CD4-positive, alpha-beta T cell (primary cell): ENCODE results near the gene ICE2. TPM values are rescaled to one million over a fixed set of nuclear protein-coding genes. Genes with fewer than 3 reads are reported as not detected.

ENCODE experiments used
- ATAC-seq: fragments of 200-7000 bp; cut with Tn5 transposase; one replicate; pipeline ENCODE4 v1.10.0; 2022; ENCODE audit warnings: mild to moderate bottlenecking; ENCODE audit not compliant: poor library complexity
- CTCF ChIA-PET: fragments of 350-600 bp; sonication (Branson Sonifier 250); formaldehyde crosslinking; loops from one replicate; lab custom pipeline; 2021; ENCODE audit warnings: antibody characterized with exemption, inconsistent platforms; lab: Charles Lee
- POLR2A ChIA-PET: fragments of 350-600 bp; sonication (Branson Sonifier 250); formaldehyde crosslinking; loops from one replicate; lab custom pipeline; 2021; ENCODE audit warnings: antibody characterized with exemption, inconsistent platforms; lab: Charles Lee
- DNase-seq, 14 experiments: peaks; one replicate each; pipeline ENCODE4 v3.0.0-alpha.2; 2013 to 2020; ENCODE audit warnings: mixed read lengths in 2 of 14
- H3K27ac ChIP-seq, 2 donors: one replicate each; pipeline versions ENCODE4 v1.5.1 to v1.7.0; 2013; ENCODE audit warnings: low read length in 2 of 2, low read depth in 1 of 2, mild to moderate bottlenecking in 1 of 2
- H3K27me3 ChIP-seq, 2 experiments: 1 replicate in 1 of 2; 2 replicates in 1 of 2; pipeline versions ENCODE4 v1.6.1 to v1.7.0; 2013; ENCODE audit warnings: low read length in 2 of 2, control low read depth in 1 of 2, mild to moderate bottlenecking in 1 of 2, moderate library complexity in 1 of 2; ENCODE audit not compliant: insufficient read depth in 2 of 2, control insufficient read depth in 1 of 2
- H3K36me3 ChIP-seq: one replicate; pipeline ENCODE4 v1.6.1; 2013; ENCODE audit warnings: low read length, control low read depth; ENCODE audit not compliant: insufficient read depth
- H3K4me1 ChIP-seq: one replicate; pipeline ENCODE4 v1.6.1; 2013; ENCODE audit warnings: low read length, control low read depth; ENCODE audit not compliant: insufficient read depth
- H3K4me3 ChIP-seq: one replicate; pipeline ENCODE4 v1.5.1; 2013; ENCODE audit warnings: mild to moderate bottlenecking, low read length, moderate library complexity
- H3K9me3 ChIP-seq, 2 experiments: 1 replicate in 1 of 2; 2 replicates in 1 of 2; pipeline versions ENCODE4 v1.6.1 to v1.7.0; 2013; ENCODE audit warnings: low read length in 2 of 2, mild to moderate bottlenecking in 2 of 2, control low read depth in 1 of 2, moderate library complexity in 1 of 2; ENCODE audit not compliant: control insufficient read depth in 1 of 2, insufficient read depth in 1 of 2
- H3K27ac Mint-ChIP-seq: one replicate; pipeline ENCODE4 v1.8.0; 2020; ENCODE audit warnings: mixed read lengths
- H3K27me3 Mint-ChIP-seq: one replicate; pipeline ENCODE4 v1.8.0; 2021; ENCODE audit warnings: mixed read lengths
- H3K36me3 Mint-ChIP-seq: one replicate; pipeline ENCODE4 v1.8.0; 2021; ENCODE audit warnings: low read depth, mixed read lengths
- H3K4me1 Mint-ChIP-seq: one replicate; pipeline ENCODE4 v1.8.0; 2021; ENCODE audit warnings: low read depth, mixed read lengths
- H3K4me3 Mint-ChIP-seq: one replicate; pipeline ENCODE4 v1.8.0; 2020; ENCODE audit warnings: mild to moderate bottlenecking, mixed read lengths
- H3K9me3 Mint-ChIP-seq: one replicate; pipeline ENCODE4 v1.8.0; 2020; ENCODE audit warnings: mixed read lengths
- intact Hi-C, 2 experiments: fragments of 100-400 bp; cut with DNase I in 1 of 2; cut with micrococcal nuclease in 1 of 2; formaldehyde crosslinking; loops; one replicate each; pipeline versions ENCODE4 v1.15.1 to v1.9.0; 2023 to 2025; cut with DNase I, micrococcal nuclease
- total RNA-seq, 174 experiments: library from RNA in 2 of 174; stranded (reverse) in 2 of 174; gene quantifications; one replicate each; pipeline ENCODE4 v1.2.3 and lab custom pipeline; 2021 to 2026
- TF ChIP-seq, protein P1 (sequence below): fragments of 200-600 bp; IDR thresholded peaks from one replicate; pipeline ENCODE4 v1.8.0; 2022; ENCODE audit warnings: antibody characterized with exemption, mild to moderate bottlenecking

The ICE2 gene
- total RNA-seq, 2 experiments from 2014 or later, result 20.4 to 23.4 TPM

DNA sequence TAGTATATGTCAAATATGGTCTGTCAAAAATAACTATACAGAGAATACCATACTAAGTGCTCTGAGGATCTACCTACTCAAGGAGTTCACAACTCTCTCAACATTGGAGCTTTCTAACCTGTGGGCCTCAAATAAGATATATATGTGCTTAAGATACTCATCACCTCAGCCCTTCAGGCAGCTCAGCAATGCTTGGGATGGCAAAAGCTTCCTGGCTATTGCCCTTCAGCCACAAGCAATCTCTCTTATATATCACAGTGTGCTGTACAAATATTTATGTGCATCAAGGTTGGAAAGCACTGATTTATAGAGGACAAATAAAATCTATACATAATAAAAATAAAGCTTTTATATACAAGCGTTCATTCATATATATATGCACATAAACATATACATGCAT lies 40.3 kb downstream of the ICE2 start:
- Mint-ChIP-seq H3K4me3 (no peak overlapping the region), H3K27ac (no peak overlapping the region), H3K36me3 (peaks cover 66% of the 10 kb centered on the region), H3K9me3 (no peaks in the 10 kb centered on the region), H3K27me3 (no peaks in the 10 kb centered on the region), H3K4me1 (peaks cover 4% of the 10 kb centered on the region)
- TF ChIP-seq, protein P1, sequence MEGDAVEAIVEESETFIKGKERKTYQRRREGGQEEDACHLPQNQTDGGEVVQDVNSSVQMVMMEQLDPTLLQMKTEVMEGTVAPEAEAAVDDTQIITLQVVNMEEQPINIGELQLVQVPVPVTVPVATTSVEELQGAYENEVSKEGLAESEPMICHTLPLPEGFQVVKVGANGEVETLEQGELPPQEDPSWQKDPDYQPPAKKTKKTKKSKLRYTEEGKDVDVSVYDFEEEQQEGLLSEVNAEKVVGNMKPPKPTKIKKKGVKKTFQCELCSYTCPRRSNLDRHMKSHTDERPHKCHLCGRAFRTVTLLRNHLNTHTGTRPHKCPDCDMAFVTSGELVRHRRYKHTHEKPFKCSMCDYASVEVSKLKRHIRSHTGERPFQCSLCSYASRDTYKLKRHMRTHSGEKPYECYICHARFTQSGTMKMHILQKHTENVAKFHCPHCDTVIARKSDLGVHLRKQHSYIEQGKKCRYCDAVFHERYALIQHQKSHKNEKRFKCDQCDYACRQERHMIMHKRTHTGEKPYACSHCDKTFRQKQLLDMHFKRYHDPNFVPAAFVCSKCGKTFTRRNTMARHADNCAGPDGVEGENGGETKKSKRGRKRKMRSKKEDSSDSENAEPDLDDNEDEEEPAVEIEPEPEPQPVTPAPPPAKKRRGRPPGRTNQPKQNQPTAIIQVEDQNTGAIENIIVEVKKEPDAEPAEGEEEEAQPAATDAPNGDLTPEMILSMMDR, result no peak
- intact Hi-C loops, result no loop called here
- Histone ChIP-seq H3K9me3 (no peaks in the 10 kb centered on the region), H3K27me3 (no peaks in the 10 kb centered on the region), H3K36me3 (peaks cover 34% of the 10 kb centered on the region), H3K4me3 (no peak overlapping the region), H3K27ac (no peak overlapping the region), H3K4me1 (no peaks in the 10 kb centered on the region)
- ChIA-PET POLR2A (no interaction called here), CTCF (no interaction called here)
- DNase-seq (no peak), ATAC-seq (no peak)

DNA sequence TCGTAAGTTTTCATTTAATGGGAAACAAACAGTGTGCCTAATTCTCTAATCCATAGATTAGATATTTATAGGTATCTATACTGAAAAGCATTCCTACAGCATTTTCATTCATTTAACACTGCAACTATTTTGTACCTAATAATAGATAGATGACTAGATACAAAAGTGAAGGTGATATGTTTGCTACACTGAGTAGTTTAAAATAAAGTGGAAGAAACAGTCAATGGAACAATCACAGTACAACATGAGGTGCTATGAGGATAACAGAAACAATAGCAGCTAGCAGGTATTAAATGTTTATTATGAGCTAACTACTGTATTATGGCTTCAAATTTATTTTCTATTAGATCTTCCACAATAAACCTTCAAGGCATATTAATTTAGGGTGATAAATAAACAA lies 50.0 kb downstream of the ICE2 start:
- H3K4me3 Mint-ChIP-seq, result no peak overlapping the region
- peaks cover 6% of the 10 kb centered on the region for H3K4me1 Mint-ChIP-seq
- H3K4me1 ChIP-seq, result no peaks in the 10 kb centered on the region
- peaks cover 77% of the 10 kb centered on the region for H3K36me3 Mint-ChIP-seq
- H3K36me3 ChIP-seq, result peaks cover 28% of the 10 kb centered on the region
- intact Hi-C loops, result loop anchor here in 1 of 2 experiments (5.0 kb wide), 1 partner anchor 57 kb away; no protein-coding TSS in a partner anchor
- H3K27me3 ChIP-seq, result no peaks in the 10 kb centered on the region
- POLR2A ChIA-PET, result no interaction called here
- no peak overlapping the region for H3K27ac Mint-ChIP-seq
- no peaks in the 10 kb centered on the region for H3K9me3 ChIP-seq
- no peaks in the 10 kb centered on the region for H3K27me3 Mint-ChIP-seq
- TF ChIP-seq, protein P1, result no peak
- no peaks in the 10 kb centered on the region for H3K9me3 Mint-ChIP-seq
- no peak overlapping the region for H3K4me3 ChIP-seq
- no peak for ATAC-seq
- DNase-seq, result no peak
- CTCF ChIA-PET, result no interaction called here
- no peak overlapping the region for H3K27ac ChIP-seq

DNA sequence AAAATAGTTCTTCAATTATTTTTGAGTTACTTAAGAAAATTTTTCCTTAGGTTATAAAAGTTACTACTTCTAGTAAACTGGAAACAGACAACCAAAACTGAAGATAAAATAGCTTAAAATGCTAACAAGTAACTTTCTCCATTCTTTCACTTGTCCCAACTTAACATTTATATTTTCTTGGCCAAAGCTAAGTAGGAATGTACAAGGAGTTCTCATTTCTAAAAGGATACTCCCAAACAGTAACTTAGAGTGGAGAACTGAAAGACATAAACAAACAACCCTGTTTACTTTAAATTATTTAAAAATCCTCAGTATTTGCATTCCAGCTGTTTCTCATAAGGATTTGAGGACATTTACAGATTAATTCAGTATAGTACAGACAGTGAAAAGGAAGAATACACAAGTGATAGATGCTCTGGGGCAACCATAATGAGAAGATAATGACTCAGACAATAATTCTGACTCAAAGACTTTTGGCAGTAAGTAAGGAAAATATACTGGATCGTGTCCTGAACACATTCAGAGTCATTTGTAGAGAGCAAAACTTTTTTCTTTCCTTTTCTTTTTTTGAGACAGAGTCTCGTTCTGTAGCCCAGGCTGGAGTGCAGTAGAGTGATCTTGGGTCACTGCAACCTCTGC lies 52.0 kb downstream of the ICE2 start:
- no peak overlapping the region for H3K4me3 Mint-ChIP-seq
- Histone ChIP-seq H3K27ac (no peak overlapping the region), H3K9me3 (no peaks in the 10 kb centered on the region), H3K4me1 (no peaks in the 10 kb centered on the region), H3K27me3 (no peaks in the 10 kb centered on the region), H3K4me3 (no peak overlapping the region), H3K36me3 (peaks cover 25% of the 10 kb centered on the region)
- H3K36me3 Mint-ChIP-seq, result peaks cover 79% of the 10 kb centered on the region
- ATAC-seq (no peak), DNase-seq (no peak)
- intact Hi-C loops, result loop anchor here in 1 of 2 experiments (5.0 kb wide), 1 partner anchor 55 kb away; no protein-coding TSS in a partner anchor
- H3K9me3 Mint-ChIP-seq, result no peaks in the 10 kb centered on the region
- H3K27ac Mint-ChIP-seq, result no peak overlapping the region
- peaks cover 6% of the 10 kb centered on the region for H3K4me1 Mint-ChIP-seq
- H3K27me3 Mint-ChIP-seq, result no peaks in the 10 kb centered on the region
- TF ChIP-seq, protein P1, result no peak
- CTCF ChIA-PET, result no interaction called here
- POLR2A ChIA-PET, result no interaction called here
